ENCODE data around the gene RNASE7.
A peak's percentile ranks its signal among the peaks of the same experiment; 100 is the strongest.
"Not testable (repeated sequence)": the region's sequence is repeated elsewhere in the genome, so short reads cannot be mapped to it uniquely, and the experiment has no call there.

Gene RNASE7

DNA sequence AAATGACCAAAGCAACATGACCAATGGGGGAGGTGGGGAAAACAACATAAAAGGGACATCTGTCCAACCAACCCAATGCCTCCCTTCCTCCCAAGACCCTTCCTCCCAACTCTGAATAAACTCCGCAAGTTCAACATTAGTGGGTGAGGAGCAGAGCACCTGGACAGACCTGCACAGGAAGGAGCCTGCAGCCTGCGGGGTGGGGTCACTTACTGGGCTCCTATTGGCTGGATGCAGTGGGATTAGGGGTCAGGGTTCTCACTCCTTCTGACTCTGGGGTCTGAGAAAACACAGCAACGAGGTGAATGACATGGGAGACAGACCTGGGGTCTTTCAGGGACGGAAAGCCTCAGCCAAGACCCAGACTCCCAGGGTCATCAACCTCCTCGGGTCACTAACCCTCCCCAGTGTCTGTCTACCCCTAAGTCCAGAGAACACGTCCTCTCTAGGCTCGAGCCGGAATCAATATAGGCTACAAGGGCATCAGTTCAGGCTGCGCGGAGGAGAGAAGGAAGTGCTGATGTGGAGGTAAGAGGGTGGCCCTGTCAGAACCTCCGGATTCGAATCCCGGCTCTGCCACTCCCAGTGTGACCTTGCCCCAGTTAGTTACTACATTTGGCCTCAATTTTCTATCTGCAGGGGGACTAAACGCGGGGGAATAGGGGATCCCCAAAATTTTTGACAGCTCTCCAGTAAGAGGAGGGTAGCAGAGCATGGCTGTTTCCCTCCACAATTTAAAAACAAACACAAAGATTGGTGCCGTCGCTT, 18.2 kb upstream of the RNASE7 start:
- DNase-seq, result peak; percentile 18

DNA sequence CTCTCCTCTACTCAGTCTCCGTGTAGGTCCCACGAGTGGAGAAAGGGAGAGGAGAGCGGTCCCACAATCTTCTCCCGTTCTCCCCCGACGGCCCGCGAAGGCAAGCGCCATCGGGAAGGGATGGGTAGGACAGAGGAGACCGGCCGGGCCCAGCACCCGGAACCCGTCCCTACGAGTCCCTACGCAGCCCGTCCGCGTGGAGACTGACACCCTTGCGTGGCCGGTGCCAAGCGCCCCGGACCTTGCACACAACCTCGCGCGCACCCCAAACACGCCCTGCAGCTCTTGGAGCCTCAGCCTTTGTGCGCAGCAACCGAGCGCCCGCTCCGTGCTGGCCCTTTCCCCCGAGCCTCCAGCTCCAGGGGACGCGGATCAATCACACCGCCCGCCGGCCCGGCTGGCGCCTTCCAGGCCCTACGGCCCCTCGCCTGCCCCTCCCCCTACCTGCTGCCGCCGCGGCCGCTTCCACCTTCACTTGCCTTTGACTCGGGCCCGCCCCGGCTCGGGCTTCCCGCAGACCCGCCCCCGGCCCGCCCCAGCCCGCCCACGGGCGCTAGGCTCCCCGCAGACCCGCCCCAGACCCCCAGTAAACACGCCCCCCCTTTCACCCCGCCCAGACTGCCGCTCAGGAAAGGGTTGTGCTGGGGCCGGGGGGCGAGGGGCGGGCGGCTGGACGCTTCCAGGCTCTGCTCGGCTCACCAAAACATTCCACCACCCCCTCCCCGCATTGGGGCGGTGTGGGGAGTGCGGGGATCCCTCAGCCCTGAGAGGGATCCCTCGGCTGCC, 17.4 kb upstream of the RNASE7 start, which contains the start of gene NDRG2:
Gene NDRG2 (minus strand): TSS at position 477 of the 786 bp plus-strand sequence. CDS start 1,746 bp downstream, outside the sequence.
- peak; percentile 70 for DNase-seq

DNA sequence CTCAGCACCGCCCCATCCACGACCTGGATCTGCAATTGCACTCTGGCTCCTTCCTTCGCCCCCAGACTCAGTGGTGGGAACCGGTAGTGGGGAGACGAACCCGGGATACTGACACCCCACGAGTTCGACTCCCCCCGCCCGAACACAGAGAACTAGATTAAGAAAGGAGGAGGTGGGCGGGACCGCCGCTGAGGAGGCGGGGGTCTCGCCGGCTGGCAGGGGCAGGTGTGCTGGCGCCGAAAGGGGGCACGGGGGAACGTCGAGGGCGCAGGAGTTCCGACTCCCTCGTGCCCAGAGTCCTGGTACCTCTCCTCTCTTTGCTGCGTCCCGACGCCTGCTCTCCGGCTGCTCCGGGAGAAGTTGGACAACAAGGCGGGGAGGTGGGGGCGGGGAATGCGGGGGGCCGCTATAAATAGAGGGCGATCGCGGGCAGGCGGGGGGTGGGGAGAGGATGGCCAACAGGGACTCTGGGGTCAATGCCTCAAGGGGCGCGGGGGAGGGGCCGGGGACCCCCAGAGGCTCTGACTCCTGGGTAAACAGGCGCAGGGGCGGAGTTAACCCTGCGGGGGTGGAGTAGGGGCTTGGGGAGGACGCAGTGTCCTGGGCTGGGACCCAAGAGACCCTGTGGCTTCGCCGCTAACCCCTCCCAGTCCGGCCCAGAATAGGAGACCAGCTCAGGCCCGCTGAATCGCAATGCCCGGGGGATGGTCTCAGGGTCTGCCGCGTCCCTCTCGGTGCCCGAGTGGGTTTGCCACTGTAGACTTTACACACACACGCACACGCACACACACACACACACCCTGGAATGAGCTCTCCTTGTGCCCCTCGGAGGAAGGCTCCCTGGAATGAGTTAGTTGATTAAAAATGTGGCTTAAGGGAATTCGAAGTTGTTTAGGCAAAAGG, 16.5 kb upstream of the RNASE7 start:
- no peak for DNase-seq

DNA sequence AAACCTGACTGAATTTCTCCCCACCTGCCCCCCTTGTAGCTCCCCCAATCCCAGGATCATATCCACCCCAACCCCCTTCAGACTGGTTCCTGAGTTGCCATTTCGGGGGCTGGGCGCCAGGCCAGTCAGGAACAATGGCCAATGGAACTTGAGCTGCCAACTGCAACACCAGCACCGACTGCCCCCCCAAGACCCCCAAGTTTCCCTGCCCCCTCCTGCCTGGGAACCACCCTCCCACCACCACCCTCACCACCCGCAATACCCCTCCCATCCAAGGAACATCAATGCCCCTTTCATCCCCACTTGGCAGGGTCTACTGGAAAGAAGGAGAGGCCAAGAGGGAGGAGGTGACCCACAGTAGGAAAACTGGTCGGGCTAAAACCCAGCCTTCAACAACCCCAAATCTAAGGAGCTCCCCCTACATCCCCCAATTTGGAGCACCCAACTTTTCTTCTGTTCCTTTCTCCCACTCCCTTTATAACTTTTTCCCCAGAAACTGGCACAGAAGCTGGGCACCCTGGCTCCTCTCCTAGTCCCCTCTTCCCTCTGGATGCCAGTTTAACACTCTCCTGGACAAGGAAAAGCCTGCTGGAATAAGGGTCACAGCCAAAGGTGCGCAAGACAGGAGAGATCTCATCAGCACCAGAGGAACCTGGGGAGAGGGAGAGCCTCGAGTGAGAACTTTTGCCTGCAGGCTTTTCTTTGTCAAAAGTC, 15.7 kb upstream of the RNASE7 start:
- no peak for DNase-seq

DNA sequence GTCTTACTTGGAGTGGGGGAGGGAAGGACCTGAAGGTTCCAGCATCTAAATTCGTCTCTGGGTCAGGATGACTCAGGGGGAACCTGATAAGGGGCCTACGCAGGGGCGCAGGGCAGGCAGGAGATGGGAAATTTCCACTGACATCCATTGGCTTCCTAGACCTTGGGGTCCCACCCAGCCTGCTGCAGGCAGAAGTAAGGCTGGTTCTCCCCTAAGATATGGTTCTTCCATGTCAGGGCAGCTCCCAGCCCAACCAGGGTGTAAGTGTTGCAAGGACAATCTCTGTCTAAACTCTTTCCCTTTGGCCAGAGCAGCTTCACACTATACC, 15.2 kb upstream of the RNASE7 start:
- DNase-seq, result no peak

DNA sequence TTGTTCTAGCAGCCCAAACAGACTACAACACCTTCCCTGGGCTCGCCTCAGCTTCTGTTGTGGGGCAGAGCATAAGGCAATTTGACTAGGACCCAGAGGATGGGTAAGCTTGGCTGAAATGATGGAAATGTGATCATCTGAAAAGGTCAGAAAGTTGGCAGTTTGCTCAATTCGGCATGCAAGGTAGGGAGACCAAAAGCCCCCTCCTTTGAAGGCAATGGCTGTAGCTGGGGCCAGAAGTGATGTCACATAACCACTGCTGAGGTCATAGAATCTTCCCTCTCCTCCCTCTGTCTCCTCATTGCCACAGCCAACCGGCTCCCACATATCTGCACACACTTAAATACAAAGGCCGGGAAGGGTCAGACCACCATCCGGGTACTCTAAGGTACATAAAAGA, 12.2 kb upstream of the RNASE7 start, which contains the start of gene TPPP2:
Gene TPPP2 (plus strand): TSS at position 301 of the 400 bp plus-strand sequence. CDS start 365 bp downstream, outside the sequence.
- DNase-seq, result no peak

DNA sequence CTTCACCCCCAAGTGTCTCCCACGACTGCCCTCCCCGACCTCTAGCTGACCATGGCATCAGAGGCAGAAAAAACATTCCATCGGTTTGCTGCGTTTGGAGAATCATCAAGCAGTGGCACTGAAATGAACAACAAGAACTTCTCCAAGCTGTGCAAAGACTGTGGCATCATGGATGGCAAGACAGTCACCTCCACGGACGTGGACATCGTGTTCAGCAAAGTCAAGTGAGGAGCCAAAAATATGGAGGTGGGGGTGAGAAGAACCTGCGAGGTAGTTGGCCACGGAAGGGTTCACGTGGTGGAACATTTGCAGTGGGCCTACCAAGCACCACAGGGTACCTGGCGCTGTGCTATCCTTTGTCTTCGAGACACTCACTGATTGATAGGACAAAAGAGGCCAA, 11.6 kb upstream of the RNASE7 start:
- no peak for DNase-seq

DNA sequence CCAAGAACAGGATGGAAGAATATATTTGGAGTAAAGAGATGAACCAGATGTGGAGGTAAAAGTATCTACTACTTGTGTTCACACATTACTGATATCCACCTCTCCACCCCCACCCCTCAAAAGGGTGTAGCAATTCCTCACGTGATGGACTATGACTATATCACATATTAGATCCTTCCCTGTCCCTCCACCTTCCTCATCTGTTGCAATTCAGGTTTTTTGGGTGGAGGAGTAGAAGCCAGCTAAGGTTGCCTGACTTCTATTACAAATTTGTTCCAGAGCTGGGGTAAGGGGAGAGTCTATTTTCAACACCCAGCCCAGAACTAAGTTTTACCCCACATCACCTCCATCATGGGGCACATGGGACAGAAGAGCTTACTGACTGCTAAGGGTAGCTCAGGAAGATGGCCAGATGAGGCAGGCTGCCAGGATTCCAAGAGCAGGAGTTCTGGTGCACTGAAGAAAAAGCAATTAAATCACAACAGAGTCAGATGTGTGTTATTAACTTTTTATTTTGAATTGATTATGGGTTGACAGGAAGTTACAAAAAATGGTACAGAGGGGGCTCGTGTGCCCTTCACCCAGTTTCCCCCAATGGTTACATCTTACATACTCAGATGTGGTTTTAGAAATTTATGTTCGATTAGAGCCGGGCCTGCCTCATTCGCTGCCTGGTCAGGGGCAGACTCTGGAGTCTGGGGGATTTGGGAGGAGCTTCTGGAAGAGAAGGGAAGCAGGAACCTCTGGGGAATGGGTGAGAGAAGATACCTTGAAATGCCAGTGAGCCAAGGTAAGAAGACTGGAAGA, 9.6 kb upstream of the RNASE7 start:
- no peak for DNase-seq

DNA sequence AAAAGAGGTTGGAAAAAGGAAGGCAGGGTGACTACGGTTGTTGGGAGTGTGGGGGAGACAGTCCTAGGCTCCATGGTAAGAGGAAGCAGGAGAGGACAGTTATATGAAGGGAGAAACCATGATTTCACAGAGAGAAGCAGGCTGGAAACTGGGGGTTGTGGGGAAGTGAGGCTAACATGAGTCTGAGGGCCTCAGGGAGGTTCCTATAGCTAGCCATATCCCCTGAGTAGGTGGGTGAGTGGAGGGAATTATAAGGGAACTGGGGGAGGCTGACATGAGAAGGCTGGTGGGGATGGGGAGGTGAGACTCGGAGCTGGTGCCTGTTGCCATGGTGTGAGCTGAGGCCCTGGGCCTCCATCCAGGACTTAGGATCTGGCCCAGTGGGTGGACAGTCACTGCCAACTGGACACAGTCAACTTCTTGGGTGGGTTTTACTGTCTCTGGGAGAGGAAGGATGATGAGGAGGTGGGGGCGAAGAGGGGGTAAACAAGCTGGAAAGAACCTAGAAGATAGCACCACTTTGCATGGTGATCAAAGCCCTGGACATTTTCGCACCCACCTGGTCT, 8.9 kb upstream of the RNASE7 start:
- DNase-seq, result no peak

DNA sequence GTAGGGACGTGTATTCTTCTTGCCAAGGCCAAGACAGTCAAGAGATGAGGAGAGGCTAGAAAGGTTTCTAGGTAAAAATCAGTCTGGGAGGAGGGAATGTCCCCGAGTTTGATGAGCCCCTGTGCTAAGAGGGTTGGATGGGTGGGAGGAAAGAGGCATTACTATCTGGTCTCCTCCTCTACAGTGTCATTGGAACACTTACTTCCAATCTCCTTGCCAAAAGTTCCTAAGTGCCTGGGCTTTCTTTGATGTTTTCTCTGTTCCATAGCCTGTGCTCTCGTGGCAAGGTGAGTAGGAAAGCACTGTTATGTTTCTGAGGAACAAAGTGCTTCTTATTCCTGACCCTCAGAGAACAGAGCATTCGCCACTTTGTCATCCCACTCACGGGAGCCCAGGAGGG, 7.5 kb upstream of the RNASE7 start, which contains the start of gene RNASE13:
Gene RNASE13 (minus strand): TSS at position 101 of the 400 bp plus-strand sequence. CDS start 519 bp downstream, outside the sequence.
- no peak for DNase-seq

DNA sequence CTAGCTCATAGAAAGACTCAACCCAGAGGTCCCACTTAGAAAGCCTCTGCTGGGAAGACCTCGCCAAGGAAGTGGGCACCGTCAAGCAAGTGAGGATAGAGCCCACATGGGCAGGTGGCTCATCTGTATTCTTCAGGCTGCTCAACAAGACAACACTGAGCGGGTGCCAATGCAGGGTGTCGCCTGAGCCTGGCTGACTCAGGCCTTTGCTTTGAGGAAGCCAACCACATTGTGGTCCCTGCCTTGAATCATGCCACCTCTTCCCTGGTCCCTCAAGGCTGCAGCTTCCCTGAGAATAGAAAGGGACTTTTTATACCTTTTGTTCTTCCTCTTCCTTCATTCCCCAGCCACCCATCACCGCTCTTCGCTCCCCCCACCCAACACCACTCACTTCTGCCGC, 5.4 kb upstream of the RNASE7 start:
- no peak for DNase-seq

DNA sequence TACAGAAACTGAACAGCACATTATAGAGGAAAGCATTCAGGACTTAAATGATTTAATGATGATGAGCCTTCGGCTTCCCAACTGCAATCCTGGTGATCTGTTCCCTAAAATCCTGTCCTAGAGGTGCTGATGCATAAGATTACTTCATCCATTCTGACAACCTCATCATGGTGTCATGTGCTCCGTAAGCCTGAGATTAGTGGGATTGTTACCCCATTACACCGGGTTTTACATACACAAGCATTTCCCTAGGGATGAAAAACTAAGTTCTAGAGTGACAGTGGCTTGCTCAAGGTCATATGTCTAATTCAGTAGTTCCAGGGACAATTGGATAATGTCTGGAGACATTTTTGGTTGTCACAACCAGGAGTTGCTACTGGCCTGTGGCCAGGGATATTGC, 5.0 kb upstream of the RNASE7 start:
- no peak for DNase-seq

DNA sequence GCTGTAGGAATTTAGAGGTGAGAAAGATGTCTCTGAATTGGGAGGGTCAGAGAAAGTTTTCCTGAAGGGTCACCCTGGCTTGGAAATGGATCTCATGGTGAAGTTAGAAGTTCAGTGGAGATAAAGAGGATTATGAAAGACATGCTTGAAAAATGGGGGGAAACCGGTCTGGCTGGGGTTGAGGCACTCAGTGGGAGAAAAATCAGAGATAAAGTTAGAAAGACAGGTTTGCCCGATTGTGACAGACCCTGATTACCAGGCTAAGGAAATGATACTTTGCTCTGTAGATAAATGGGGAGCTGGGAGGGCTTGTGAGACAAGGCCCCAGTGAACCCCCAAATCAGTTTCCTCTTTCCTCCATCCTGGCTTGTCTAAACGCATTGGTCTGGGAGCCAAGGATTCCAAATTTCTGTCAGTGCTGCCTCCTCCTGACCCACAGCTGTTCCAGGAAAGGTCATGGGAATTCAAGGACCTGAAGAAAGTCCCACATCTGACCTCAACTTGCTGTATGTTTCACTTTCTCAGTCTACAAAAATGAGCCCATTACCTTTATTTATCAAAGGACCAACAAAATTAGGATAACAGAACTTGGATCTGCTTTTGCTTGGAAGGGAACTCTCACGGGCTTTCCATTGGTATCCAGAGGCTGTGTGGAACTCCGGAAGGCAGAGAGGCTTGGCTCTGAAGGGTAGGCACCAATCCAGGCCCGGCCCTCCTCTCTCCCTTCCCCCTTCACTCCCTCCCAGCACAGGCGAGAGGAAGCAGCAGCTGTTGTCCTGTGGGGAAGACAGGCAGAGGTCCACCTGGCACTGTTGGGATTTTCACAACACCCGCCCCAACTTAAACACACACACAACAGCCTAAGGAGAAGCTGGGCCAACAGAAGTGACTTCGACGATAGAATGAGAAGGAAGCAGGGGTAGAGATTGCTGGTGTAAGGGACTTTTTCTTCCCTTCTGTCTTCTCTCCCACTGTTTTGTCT, 3.4 kb upstream of the RNASE7 start:
- DNase-seq, result no peak

DNA sequence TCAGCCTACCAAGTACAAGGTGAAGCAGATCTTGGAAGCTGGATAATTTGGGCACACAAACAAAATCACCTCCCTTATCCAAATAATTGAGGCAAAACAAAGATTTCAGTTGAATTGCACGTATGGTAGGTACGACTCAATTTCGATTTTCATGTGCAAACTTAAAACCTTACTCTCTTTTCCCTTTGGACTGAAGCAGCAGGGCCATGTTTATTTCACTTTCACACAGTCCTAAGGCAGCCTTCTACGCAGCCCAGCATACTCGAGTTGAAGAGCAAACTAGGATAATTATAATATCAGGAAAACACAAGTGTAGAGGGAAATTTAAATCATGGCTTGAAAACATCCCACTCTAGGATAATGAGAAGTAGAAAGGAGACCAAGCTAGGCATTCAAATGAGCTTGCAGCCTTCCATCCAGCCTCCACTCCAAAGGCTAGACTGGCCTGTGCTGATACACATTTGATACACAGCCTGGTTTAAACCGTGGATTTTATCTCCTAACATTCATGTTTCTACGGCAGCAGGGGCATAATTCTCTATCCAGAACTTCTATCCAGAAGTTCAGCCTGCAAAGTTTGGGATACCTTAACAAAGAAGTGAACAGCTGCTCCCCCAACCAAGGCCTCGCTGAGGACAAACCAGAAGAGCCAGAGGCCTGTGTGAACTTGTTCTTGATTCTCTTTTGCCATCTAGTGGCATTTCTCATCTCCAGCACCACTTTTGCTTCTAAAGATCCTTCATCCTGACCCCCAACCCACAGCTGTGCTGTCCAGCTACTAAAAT, 2.4 kb upstream of the RNASE7 start:
- no peak for DNase-seq

DNA sequence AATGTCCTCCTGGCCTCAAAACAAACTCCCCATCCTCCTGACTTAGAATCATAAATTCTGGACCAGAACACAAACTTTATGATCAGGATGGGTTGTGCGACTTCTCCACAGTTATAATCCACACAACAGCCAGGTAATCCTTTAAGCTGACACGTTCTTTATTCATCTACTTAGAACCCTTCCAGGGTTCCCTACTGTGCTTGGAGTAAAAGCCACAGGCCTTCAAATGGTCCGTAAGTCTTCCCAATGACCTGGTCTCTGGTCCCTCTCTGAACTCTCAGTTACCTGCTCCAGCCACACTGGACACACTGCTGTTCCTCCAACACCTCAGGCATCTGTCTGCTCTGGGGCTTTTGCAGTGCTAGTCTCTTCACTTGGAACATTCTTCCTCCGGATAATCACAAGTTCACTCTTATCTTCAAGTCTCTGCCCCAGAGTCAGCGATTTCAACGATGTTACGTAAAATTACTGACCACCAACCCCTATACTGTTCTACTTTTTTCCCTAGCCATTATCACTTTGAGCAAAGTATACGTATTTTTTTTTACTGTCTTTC, 1.7 kb upstream of the RNASE7 start:
- DNase-seq, result no peak

DNA sequence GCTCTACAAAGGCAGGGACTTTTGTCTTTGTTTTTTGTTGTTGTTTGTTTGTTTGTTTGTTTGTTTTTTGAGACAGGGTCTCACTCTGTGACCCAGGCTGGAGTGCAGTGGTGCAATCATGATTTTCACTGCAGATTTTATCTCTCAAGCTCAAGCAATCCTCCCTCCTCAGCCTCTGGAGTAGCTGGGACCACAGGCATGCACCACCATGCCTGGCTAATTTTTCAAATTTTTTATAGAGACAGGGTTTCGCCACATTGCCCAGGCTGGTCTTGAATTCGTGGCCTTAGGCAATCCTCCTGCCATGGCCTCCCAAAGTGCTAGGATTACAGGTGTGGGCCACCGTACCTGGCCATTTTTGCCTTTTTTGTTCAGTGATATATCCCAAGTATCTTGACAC, 1.2 kb upstream of the RNASE7 start:
- DNase-seq, result not testable (repeated sequence)

DNA sequence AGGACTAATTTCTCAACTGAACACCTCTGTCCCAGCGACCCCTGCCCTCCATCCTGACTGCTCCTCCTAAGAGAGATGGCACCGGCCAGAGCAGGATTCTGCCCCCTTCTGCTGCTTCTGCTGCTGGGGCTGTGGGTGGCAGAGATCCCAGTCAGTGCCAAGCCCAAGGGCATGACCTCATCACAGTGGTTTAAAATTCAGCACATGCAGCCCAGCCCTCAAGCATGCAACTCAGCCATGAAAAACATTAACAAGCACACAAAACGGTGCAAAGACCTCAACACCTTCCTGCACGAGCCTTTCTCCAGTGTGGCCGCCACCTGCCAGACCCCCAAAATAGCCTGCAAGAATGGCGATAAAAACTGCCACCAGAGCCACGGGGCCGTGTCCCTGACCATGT, 756 bp downstream of the RNASE7 start:
- no peak for DNase-seq

DNA sequence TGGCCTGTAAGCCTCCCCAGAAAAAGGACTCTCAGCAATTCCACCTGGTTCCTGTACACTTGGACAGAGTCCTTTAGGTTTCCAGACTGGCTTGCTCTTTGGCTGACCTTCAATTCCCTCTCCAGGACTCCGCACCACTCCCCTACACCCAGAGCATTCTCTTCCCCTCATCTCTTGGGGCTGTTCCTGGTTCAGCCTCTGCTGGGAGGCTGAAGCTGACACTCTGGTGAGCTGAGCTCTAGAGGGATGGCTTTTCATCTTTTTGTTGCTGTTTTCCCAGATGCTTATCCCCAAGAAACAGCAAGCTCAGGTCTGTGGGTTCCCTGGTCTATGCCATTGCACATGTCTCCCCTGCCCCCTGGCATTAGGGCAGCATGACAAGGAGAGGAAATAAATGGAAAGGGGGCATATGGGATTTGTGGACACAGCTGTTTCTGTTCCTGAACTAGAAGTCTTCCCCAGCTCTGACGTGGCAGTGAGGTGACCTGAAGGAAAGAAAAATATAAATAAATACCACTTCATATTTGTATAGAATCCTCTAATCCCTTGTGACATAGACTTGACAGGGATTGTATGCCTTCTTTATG, 1.3 kb downstream of the RNASE7 start:
- DNase-seq, result no peak

Data from activated naive CD4-positive, alpha-beta T cell treated with anti-CD3 and anti-CD28 coated beads, Interleukin-2, amount 50 U/mL, for 16 hours (primary cell).